Neural cell (in vitro differentiated cells): ENCODE data around the gene ANO1.

Source experiments
- CTCF ChIP-seq: fragments of 450-650 bp; IDR thresholded peaks from 2 replicates; pipeline ENCODE4 v1.5.1; 2014; ENCODE audit warnings: antibody characterized with exemption, mild to moderate bottlenecking, moderate library complexity; ENCODE audit not compliant: poor library complexity, severe bottlenecking
- EP300 ChIP-seq: fragments of 450-650 bp; conservative IDR thresholded peaks from 2 replicates; pipeline ENCODE4 v1.6.1; 2014; ENCODE audit warnings: antibody characterized with exemption, mild to moderate bottlenecking, moderate library complexity; ENCODE audit not compliant: poor library complexity, severe bottlenecking
- EZH2 ChIP-seq: fragments of 200-600, 300-800 bp; shearing (Covaris generic), sonication (generic); IDR thresholded peaks from 2 replicates; pipeline ENCODE4 v1.6.1; 2014; ENCODE audit warnings: antibody characterized with exemption, low read length, borderline replicate concordance, mild to moderate bottlenecking; ENCODE audit not compliant: insufficient read depth, poor library complexity, severe bottlenecking
- MXI1 ChIP-seq: fragments of 450-650 bp; conservative IDR thresholded peaks from 2 replicates; pipeline ENCODE4 v1.6.1; 2014; ENCODE audit warnings: antibody characterized with exemption, mild to moderate bottlenecking; ENCODE audit not compliant: poor library complexity, severe bottlenecking
- POLR2AphosphoS5 ChIP-seq: IDR thresholded peaks from 2 replicates; pipeline ENCODE4 v1.6.1; 2012
- RAD21 ChIP-seq: fragments of 450-650 bp; conservative IDR thresholded peaks from 2 replicates; pipeline ENCODE4 v1.6.1; 2014; ENCODE audit warnings: antibody characterized with exemption, mild to moderate bottlenecking, moderate library complexity
- REST ChIP-seq: IDR thresholded peaks from 2 replicates; pipeline ENCODE4 v1.6.1; 2012; ENCODE audit warnings: borderline replicate concordance
- SMC3 ChIP-seq: fragments of 450-650 bp; conservative IDR thresholded peaks from 2 replicates; pipeline ENCODE4 v1.6.1; 2014; ENCODE audit warnings: antibody characterized with exemption, mild to moderate bottlenecking, moderate library complexity; ENCODE audit not compliant: poor library complexity
- TAF1 ChIP-seq: IDR thresholded peaks from 2 replicates; pipeline ENCODE4 v1.6.1; 2012; ENCODE audit warnings: low read depth

- TF ChIP-seq EP300 (no peak), POLR2AphosphoS5 (no peak), CTCF (no peak), SMC3 (no peak), TAF1 (no peak), RAD21 (no peak), REST (no peak), EZH2 (no peak), MXI1 (no peak)
Observed at GRCh38 chr11:70109006-70109405, 30.9 kb downstream of the ANO1 start.
